ENCODE measurements around the gene IGSF10. TPM values are rescaled to one million over a fixed set of nuclear protein-coding genes. Genes with fewer than 3 reads are reported as not detected.

The IGSF10 gene
- total RNA-seq, 1 experiment from 2014 or later: 0.03 TPM

DNA sequence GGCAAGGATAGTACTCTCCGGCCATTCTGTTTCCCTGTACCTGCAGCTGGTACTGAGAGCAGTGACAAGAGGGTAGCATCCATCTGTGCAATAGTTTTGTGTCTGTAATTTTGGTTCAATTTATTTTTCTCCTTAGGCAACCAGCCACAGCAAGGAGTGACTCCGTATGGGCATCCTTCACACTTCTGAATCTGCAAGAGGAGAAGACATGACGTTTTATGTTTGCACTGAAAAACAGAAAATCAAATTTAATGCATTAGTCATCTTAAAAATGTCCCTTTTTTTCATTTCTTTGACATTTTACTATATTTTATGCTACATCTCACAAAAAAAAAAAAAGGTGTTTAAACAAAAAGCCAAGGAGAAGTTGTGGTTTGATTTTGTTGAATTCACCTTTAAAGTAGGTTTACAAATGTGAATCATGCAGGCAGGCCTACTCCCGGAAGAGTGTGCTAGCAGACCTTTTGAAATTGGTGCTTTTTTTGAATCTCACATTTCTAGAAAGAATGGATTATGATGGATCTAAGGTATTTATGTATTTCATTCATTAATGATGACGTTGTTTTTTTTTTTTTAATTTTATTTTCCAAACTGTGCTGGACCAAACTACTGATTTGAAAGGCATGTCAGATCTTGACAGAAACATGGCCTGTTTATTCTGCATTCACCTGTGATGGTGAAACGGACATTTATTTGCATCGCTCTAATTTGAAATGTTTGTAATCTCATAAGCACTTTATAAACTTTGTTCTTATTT lies 28.1 kb downstream of the IGSF10 start:
- no peak for DNase-seq (ENCODE audit: low read depth, low spot score)
- in situ Hi-C loops (cut with HindIII; ENCODE audit: low pct_unique_long_range_greater_than_20kb, low sequenced_read_pairs): no loop called here

DNA sequence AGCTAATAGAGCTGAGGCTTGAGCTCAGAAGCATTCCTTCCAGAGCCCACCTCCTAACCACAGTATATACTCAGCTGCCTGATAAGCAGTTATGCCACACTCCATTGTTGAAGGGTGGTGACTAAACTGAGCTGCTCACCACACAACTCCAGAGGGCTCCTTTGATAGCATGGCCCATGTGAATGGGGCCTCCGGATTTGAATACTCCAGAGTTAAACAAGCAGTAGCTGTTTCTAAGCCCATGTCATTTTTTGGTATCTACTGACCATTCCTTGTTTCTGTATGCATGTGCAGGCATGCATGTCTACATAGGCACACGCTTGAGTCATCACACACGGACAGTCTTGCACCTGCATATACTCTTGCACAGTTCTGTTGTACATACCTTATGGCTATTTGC lies 28.9 kb downstream of the IGSF10 start:
- DNase-seq (ENCODE audit: low read depth, low spot score): no peak
- in situ Hi-C loops (cut with HindIII; ENCODE audit: low pct_unique_long_range_greater_than_20kb, low sequenced_read_pairs): no loop called here

DNA sequence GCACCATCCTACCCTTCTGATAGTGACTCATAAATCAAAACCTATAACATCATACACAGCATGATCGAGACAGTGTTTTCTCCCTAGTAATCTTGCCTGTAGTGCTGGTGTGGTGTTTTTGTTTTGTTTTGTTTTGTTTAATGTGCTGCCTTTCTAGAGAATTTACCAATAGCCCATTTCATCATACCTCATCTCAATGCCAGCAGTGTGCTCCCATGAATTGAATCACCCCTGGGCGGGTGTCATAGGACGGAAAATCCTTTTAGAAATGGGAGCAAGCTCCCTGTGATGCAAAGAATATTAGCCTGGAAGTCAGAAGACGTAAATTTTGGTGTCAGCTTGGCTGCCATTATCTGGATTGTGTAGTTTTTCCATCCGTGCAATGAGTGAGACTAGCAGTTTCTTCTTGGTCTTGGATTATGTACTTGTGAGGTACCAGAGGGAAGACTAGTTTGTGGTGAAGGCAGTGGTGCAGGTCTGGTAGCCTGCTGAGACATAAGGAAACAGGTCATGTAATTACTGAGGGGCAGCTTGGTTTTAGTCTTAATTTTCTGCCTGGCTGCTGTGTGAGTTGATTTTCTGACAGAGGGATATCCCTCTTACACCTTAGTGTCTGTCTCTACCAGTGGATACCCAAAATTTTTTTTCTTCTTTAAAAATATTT lies 29.9 kb downstream of the IGSF10 start:
- no peak for DNase-seq (ENCODE audit: low read depth, low spot score)
- in situ Hi-C loops (cut with HindIII; ENCODE audit: low pct_unique_long_range_greater_than_20kb, low sequenced_read_pairs): no loop called here

DNA sequence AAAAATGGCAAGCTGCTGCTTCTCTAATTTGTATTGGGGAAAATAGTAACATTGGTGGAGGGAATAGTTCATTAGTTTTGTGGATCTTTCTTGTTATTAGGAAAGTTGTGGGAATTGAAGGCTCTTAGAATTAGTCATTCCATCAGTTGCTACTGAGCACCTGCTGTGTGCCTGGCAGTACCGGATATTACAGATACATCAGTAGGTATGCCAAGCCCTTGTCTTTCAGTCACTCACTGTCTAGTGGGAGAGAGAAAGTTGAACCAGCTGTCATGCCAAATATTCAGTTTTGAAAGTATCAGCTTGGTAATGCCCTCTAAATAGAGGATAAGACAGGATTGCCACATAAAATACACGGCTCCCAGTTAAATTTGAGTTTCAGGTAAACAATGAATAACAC lies 32.5 kb downstream of the IGSF10 start:
- in situ Hi-C loops (cut with HindIII; ENCODE audit: low pct_unique_long_range_greater_than_20kb, low sequenced_read_pairs): no loop called here
- no peak for DNase-seq (ENCODE audit: low read depth, low spot score)

DNA sequence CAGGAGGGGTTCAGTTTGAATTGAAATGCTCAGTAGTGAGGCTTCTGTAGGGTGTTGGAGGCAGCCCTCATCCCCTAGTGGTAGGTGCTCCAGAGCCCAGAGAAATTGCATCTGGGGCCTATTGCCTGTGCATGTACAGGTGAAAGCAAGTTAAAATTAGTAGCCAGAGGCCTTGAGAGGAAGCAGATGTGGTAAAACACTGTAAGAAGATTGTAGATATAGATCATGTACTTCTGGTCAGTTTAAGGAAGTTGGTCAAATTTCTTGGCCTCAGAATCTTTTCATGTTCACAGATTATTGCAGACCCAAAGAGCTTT lies 34.6 kb downstream of the IGSF10 start:
- DNase-seq (ENCODE audit: low read depth, low spot score): peak; percentile 29
- in situ Hi-C loops (cut with HindIII; ENCODE audit: low pct_unique_long_range_greater_than_20kb, low sequenced_read_pairs): no loop called here

DNA sequence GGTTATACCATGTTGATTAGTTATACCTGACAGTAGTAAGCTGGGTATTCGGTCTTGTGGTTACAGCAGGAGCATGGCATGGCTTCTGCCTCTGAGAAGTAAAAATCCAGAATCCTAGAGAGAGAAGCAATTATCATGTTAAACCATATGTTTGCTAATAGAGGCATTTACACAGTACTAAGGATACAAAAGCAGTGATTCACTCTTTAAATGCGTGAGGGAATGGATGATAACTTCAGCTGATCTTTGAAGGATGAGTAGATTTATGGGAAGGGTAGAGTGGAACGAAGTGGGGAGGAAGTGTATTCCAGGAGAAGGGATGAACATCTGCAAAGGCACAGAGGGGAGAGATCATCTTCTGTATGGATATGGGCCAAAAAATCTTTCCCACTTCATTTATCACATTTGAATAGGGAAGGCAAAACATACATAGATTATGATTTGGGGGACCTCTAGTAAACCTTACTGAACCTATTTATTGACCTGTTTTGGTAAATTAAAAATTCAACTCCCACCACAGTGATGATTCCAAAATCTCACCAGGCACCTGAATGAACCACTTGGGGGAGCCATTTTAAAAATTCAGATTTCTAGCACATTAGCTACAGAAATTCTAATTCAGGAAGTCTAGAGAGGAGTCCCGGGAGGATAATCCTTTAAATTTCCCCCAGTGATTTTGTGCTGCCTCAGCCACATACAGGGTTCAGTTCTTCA lies 35.1 kb downstream of the IGSF10 start:
- in situ Hi-C loops (cut with HindIII; ENCODE audit: low pct_unique_long_range_greater_than_20kb, low sequenced_read_pairs): no loop called here
- DNase-seq (ENCODE audit: low read depth, low spot score): peak; percentile 35

DNA sequence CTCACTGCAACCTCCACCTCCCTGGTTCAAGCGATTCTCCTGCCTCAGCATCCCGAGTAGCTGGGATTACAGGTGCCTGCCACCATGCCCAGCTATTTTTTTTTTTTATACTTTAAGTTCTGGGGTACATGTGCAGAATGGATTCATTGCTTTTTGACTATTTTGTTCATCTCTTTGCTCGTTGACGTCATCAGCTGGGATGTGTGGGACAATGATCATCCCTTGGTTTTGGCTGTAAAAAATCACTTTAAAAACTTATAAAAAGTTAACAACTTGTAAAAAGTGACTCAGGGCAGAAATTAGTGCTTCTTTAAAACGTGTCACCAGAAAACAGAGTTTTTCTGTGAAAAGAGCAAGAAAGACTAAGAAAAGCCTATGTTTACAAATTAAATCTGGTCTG lies 37.8 kb downstream of the IGSF10 start:
- in situ Hi-C loops (cut with HindIII; ENCODE audit: low pct_unique_long_range_greater_than_20kb, low sequenced_read_pairs): no loop called here

DNA sequence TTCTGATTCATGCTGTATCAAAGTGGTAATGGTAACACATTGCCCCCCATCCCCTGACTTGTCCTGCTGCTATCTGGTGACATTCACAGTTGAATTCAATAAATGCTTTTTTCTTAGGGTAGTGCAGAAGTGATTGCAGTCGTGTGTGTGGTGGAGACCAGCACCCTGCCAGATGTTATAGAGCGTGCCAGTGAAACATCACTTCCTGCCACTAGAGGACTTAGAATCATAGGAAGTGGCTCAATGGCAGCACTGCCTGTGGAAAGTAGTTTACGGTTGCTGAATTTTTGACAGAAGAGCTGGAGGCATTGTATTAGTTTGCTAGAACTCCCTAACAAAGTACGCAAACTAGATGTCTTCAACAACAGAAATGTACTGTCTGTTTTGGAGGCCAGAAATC lies 38.9 kb downstream of the IGSF10 start:
- no peak for DNase-seq (ENCODE audit: low read depth, low spot score)
- in situ Hi-C loops (cut with HindIII; ENCODE audit: low pct_unique_long_range_greater_than_20kb, low sequenced_read_pairs): no loop called here

More for the DNA sequence above, 37.8 kb downstream of the IGSF10 start:
- no peak for DNase-seq (ENCODE audit: low read depth, low spot score)

DNA sequence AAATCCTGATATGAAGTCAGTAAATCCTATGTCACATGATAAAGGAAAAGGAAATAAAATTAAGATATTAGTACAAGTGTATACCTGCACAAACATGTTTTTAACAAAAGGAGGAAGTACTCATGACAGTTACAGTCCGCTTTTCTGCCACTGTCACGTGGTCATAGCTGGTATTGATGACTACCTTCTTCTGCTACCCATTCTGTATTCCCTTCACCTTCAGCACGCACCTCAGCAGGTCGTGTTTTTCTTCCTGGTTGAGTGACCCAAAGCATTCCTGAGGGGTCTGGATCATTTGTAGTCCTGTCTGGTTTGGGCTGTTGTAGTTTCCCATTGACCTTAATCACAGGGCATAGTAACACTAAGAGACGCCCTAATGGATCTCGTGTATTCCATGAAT lies 41.1 kb downstream of the IGSF10 start:
- no peak for DNase-seq (ENCODE audit: low read depth, low spot score)
- in situ Hi-C loops (cut with HindIII; ENCODE audit: low pct_unique_long_range_greater_than_20kb, low sequenced_read_pairs): no loop called here

DNA sequence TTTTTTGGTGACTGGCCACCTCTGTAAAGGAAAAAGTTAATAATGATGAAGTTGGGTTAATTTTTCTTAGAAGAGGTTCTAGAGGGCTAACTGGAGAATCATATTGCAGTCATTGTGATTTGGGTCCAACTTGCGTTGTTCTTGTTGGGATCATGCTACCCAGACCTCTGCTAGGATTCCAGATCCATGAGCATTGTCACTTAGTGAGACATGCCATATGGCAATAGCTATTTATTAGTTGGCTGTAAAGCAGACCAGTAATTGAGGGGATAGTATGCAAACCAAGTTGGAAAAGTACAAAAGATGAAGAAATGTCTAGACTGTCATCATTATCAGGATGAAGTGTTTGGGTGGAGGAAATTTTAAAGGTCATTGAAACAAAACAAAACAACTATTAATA lies 45.6 kb downstream of the IGSF10 start:
- no peak for DNase-seq (ENCODE audit: low read depth, low spot score)
- in situ Hi-C loops (cut with HindIII; ENCODE audit: low pct_unique_long_range_greater_than_20kb, low sequenced_read_pairs): no loop called here

DNA sequence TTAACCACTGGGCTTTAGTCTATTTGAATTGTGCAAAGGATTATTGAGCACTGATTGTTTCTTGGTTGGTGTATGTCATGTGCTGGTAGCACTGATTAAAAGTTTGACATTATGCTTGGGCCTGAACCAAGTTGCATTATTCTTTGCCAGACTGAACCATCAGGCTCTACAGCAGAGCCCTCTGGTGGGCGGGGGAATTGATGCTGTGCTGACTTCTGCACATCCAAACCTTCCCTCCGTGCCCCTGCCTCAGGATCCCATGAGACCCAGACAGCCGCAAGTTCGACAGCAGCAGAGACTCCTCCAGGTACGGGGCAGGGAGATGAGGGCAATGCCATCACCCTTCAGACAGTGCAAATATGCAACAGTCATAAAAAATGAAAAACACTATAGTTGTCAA lies 47.9 kb downstream of the IGSF10 start:
- in situ Hi-C loops (cut with HindIII; ENCODE audit: low pct_unique_long_range_greater_than_20kb, low sequenced_read_pairs): no loop called here
- no peak for DNase-seq (ENCODE audit: low read depth, low spot score)

Small RNA genes lying within 50 kb of the gene (small RNA-seq; reads per million reads assigned to genes)
- gene AC117454.1: 0 reads per million in 2 experiments

Other genes starting within 250 kb of the IGSF10 start
- gene P2RY14, start 182.5 kb downstream of the IGSF10 start, total RNA-seq (2014; rRNA removed; shearing (Covaris generic)): not detected in 2 replicates
- gene GPR87, start 144.2 kb downstream of the IGSF10 start, total RNA-seq (2014; rRNA removed; shearing (Covaris generic)): not detected in 2 replicates
- not detected in 2 replicates for gene P2RY13, start 131.5 kb downstream of the IGSF10 start, total RNA-seq (2014; rRNA removed; shearing (Covaris generic))
- not detected in 2 replicates for gene P2RY12, start 76.3 kb downstream of the IGSF10 start, total RNA-seq (2014; rRNA removed; shearing (Covaris generic))